GM13977 (cell line): Measurements from ENCODE around the gene PLA2G2A.

Experiments used
- DNase-seq: peaks from one replicate; pipeline ENCODE4 v3.0.0; 2012; ENCODE audit warnings: low spot score
- in situ Hi-C: fragments of 300-500 bp; cut with MboI; formaldehyde crosslinking; loops from one replicate; pipeline ENCODE4 v1.12.0; 2022; ENCODE audit warnings: low sequenced_read_pairs, low pct_unique_long_range_greater_than_20kb, mixed read lengths, inconsistent platforms; ENCODE audit not compliant: unreplicated experiment
- TF ChIP-seq, protein P1 (sequence below): IDR thresholded peaks from 2 replicates; pipeline ENCODE4 v1.5.1; 2012; ENCODE audit warnings: mild to moderate bottlenecking, control low read depth; ENCODE audit not compliant: insufficient read depth; ENCODE audit errors: extremely low read depth, missing control alignments

The PLA2G2A gene

GRCh38 chr1:19963636-19964035 is 15.8 kb downstream of the PLA2G2A start:
- in situ Hi-C loops = no loop called here
- TF ChIP-seq, protein P1, sequence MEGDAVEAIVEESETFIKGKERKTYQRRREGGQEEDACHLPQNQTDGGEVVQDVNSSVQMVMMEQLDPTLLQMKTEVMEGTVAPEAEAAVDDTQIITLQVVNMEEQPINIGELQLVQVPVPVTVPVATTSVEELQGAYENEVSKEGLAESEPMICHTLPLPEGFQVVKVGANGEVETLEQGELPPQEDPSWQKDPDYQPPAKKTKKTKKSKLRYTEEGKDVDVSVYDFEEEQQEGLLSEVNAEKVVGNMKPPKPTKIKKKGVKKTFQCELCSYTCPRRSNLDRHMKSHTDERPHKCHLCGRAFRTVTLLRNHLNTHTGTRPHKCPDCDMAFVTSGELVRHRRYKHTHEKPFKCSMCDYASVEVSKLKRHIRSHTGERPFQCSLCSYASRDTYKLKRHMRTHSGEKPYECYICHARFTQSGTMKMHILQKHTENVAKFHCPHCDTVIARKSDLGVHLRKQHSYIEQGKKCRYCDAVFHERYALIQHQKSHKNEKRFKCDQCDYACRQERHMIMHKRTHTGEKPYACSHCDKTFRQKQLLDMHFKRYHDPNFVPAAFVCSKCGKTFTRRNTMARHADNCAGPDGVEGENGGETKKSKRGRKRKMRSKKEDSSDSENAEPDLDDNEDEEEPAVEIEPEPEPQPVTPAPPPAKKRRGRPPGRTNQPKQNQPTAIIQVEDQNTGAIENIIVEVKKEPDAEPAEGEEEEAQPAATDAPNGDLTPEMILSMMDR = no peak
- no peak for DNase-seq

DNA sequence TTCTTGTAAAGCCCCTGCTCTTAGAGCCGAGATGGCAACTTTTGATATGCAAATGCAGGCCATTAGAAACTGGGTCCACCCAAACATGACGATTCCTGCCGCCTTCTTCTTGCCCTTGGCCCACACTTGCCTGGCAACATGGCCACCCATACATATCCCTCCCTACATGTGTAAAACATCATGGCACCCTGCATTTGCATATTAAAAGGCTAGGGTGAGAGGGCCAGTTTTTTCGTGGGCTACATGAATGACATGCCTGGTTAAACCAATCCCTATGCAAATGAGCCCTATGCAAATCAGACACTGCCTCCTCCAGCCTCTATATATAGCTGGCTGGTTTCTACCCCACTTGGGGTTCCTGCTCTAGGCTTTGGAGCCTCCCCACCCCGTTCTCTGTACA is 18.8 kb downstream of the PLA2G2A start:
- in situ Hi-C loops = no loop called here
- TF ChIP-seq, protein P1 = no peak
- DNase-seq = no peak

- DNase-seq = no peak
- in situ Hi-C loops = no loop called here
- TF ChIP-seq, protein P1 = no peak
Observed at GRCh38 chr1:19957779-19958178, 21.6 kb downstream of the PLA2G2A start.

DNA sequence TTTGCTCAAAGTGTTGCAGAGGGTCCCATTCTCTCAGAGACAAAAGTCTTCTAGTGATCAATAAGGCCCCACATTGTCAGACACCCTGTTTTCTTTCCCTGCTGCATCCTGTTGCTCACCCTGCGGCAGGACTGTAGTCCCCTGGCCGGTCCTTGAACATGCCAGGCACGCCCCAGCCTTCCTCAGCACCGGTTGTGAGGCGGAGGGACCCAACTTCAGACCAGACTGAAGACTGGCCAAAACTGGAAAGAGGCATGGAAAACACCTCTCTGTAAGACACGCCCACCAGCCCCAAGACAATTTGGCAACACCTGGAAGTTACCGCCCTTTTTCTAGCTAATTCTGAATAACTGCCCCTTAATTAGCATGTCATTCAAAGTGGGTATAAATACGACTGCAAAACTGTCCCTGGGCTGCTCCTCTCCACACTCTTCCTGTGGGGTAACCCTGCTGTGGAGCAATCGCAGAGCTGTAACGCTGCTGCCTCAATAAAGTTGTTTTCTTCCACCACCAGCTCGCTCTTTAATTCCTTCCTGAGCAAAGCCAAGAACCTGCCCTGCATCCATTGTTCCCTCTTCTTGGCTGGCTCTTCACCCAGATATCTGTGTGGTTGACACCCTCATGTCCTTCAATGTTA is 23.8 kb downstream of the PLA2G2A start:
- in situ Hi-C loops = no loop called here
- no peak for DNase-seq

GRCh38 chr1:19954059-19954458 is 25.4 kb downstream of the PLA2G2A start:
- DNase-seq = no peak
- in situ Hi-C loops = no loop called here
- TF ChIP-seq, protein P1 = no peak

More for the DNA sequence above, 23.8 kb downstream of the PLA2G2A start:
- TF ChIP-seq, protein P1 = no peak

DNA sequence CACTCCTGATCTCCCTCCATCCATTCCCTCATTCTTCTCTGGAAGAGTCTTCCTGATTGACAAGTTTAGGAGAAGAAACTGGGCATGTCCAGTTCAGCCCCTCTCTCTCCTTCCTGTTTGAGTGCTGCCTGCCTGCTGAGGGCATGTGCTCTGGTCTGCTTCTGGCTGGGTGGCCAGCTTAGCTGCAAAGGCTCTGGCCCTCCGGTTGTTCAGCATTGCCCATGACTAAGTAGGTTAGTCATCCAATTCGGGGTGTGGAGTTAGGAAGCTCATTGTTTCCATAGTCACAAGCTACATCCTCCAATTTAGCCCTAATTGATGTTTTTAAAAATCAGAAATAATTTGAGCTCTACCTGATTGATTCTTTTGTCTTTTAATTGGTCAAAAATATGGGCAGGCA is 30.4 kb downstream of the PLA2G2A start:
- in situ Hi-C loops = no loop called here
- no peak for DNase-seq
- TF ChIP-seq, protein P1 = no peak
